SK-N-MC (cell line): ENCODE data around the gene TPM4.

ENCODE experiments used
- DNase-seq: peaks from one replicate; pipeline ENCODE4 v3.0.0-alpha.2; 2011; ENCODE audit warnings: low read depth, low spot score
- H3K27ac ChIP-seq: fragments of 200-600 bp; sonication (generic); 2 replicates; pipeline ENCODE4 v1.5.1; 2016; ENCODE audit warnings: mixed run types
- H3K36me3 ChIP-seq: fragments of 200-600 bp; sonication (generic); 2 replicates; pipeline ENCODE4 v1.6.1; 2017; ENCODE audit warnings: antibody characterized with exemption, low read length, mixed read lengths; ENCODE audit not compliant: insufficient read depth
- H3K4me3 ChIP-seq: fragments of 200-600 bp; sonication (generic); 2 replicates; pipeline ENCODE4 v1.5.1; 2016
- H3K9ac ChIP-seq: fragments of 200-600 bp; sonication (generic); 2 replicates; pipeline ENCODE4 v1.8.0; 2017; ENCODE audit warnings: mixed run types, mixed read lengths; ENCODE audit not compliant: insufficient read length
- H3K9me3 ChIP-seq: fragments of 200-600 bp; sonication (generic); 2 replicates; pipeline ENCODE4 v1.6.1; 2017; ENCODE audit warnings: low read depth, mild to moderate bottlenecking, antibody characterized with exemption, low read length, moderate library complexity, mixed read lengths
- EZH2 ChIP-seq: fragments of 200-600 bp; sonication (generic); IDR thresholded peaks from one replicate; pipeline ENCODE4 v1.6.1; 2017; ENCODE audit warnings: antibody characterized with exemption
- FOXP2 ChIP-seq: optimal IDR thresholded peaks from 2 replicates; pipeline ENCODE3; 2011; ENCODE audit warnings: mild to moderate bottlenecking, moderate library complexity; ENCODE audit not compliant: insufficient read depth; ENCODE audit errors: extremely low read length, control extremely low read depth
- POLR2AphosphoS5 ChIP-seq: IDR thresholded peaks from 2 replicates; pipeline ENCODE4 v1.6.1; 2012; ENCODE audit warnings: mild to moderate bottlenecking, low read depth, low read length, borderline replicate concordance

TPM4 gene

GRCh38 chr19:16124953-16125352 is 48.7 kb downstream of the TPM4 start:
- DNase-seq, result no peak
- Histone ChIP-seq H3K9ac (no peak overlapping the region), H3K9me3 (no peaks in the 10 kb centered on the region), H3K4me3 (no peak overlapping the region), H3K36me3 (peaks cover 74% of the 10 kb centered on the region; the same call in 1 of the 2 replicates), H3K27ac (no peak overlapping the region)
- TF ChIP-seq EZH2, result no peak
- TF ChIP-seq FOXP2, result no peak
- TF ChIP-seq POLR2AphosphoS5, result no peak

- H3K27ac ChIP-seq, result no peak overlapping the region
- H3K4me3 ChIP-seq, result no peak overlapping the region
- TF ChIP-seq FOXP2 (no peak), EZH2 (no peak), POLR2AphosphoS5 (no peak)
- peaks cover 73% of the 10 kb centered on the region; the same call in 1 of the 2 replicates for H3K36me3 ChIP-seq
- H3K9ac ChIP-seq, result no peak overlapping the region
- no peaks in the 10 kb centered on the region for H3K9me3 ChIP-seq
- DNase-seq, result no peak
These were observed 49.6 kb downstream of the TPM4 start for GRCh38 chr19:16125737-16126495.

GRCh38 chr19:16127080-16127479 is 50.8 kb downstream of the TPM4 start:
- H3K4me3 ChIP-seq, result no peak overlapping the region
- H3K27ac ChIP-seq, result no peak overlapping the region
- no peak overlapping the region for H3K9ac ChIP-seq
- no peak for DNase-seq
- peaks cover 65% of the 10 kb centered on the region; the same call in 1 of the 2 replicates for H3K36me3 ChIP-seq
- TF ChIP-seq POLR2AphosphoS5 (no peak), FOXP2 (no peak), EZH2 (no peak)
- H3K9me3 ChIP-seq, result no peaks in the 10 kb centered on the region

- DNase-seq, result no peak
- Histone ChIP-seq H3K36me3 (peaks cover 65% of the 10 kb centered on the region; the same call in 1 of the 2 replicates), H3K27ac (no peak overlapping the region), H3K4me3 (no peak overlapping the region), H3K9me3 (no peaks in the 10 kb centered on the region), H3K9ac (no peak overlapping the region)
- TF ChIP-seq FOXP2 (no peak), POLR2AphosphoS5 (no peak), EZH2 (no peak)
These were observed 51.6 kb downstream of the TPM4 start for GRCh38 chr19:16127776-16128371.

GRCh38 chr19:16131648-16132047 is 55.4 kb downstream of the TPM4 start:
- Histone ChIP-seq H3K9me3 (no peaks in the 10 kb centered on the region), H3K9ac (no peak overlapping the region), H3K27ac (no peak overlapping the region), H3K36me3 (peaks cover 51% of the 10 kb centered on the region; the same call in 1 of the 2 replicates), H3K4me3 (no peak overlapping the region)
- TF ChIP-seq EZH2 (no peak), POLR2AphosphoS5 (no peak)
- DNase-seq, result no peak

GRCh38 chr19:16133818-16134217 is 57.5 kb downstream of the TPM4 start:
- H3K27ac ChIP-seq, result no peak overlapping the region
- H3K9ac ChIP-seq, result no peak overlapping the region

GRCh38 chr19:16134510-16134909 is 58.2 kb downstream of the TPM4 start:
- Histone ChIP-seq H3K36me3 (peaks cover 27% of the 10 kb centered on the region; the same call in 1 of the 2 replicates), H3K9me3 (no peaks in the 10 kb centered on the region), H3K27ac (no peak overlapping the region), H3K9ac (no peak overlapping the region), H3K4me3 (no peak overlapping the region)
- TF ChIP-seq FOXP2 (no peak), POLR2AphosphoS5 (0 out of 2 replicates have a peak, but pooled peaks have one; percentile 6)
- no peak for DNase-seq

More at GRCh38 chr19:16133818-16134217, 57.5 kb downstream of the TPM4 start:
- Histone ChIP-seq H3K9me3 (no peaks in the 10 kb centered on the region), H3K4me3 (no peak overlapping the region), H3K36me3 (peaks cover 34% of the 10 kb centered on the region; the same call in 1 of the 2 replicates)
- no peak for DNase-seq
- TF ChIP-seq FOXP2 (no peak), POLR2AphosphoS5 (no peak), EZH2 (no peak)

GRCh38 chr19:16135430-16136127 is 59.3 kb downstream of the TPM4 start:
- no peak for DNase-seq
- Histone ChIP-seq H3K36me3 (peaks cover 19% of the 10 kb centered on the region; the same call in 1 of the 2 replicates), H3K27ac (no peak overlapping the region), H3K4me3 (no peak overlapping the region), H3K9ac (no peak overlapping the region), H3K9me3 (no peaks in the 10 kb centered on the region)
- TF ChIP-seq FOXP2 (no peak), POLR2AphosphoS5 (no peak), EZH2 (no peak)
